ENCODE measurements around the gene ROM1.
A peak's percentile ranks its signal among the peaks of the same experiment; 100 is the strongest.

The ROM1 gene

GRCh38 chr11:62588966-62589637 is 24.0 kb upstream of the ROM1 start:
- peak; percentile 13 for DNase-seq

DNA sequence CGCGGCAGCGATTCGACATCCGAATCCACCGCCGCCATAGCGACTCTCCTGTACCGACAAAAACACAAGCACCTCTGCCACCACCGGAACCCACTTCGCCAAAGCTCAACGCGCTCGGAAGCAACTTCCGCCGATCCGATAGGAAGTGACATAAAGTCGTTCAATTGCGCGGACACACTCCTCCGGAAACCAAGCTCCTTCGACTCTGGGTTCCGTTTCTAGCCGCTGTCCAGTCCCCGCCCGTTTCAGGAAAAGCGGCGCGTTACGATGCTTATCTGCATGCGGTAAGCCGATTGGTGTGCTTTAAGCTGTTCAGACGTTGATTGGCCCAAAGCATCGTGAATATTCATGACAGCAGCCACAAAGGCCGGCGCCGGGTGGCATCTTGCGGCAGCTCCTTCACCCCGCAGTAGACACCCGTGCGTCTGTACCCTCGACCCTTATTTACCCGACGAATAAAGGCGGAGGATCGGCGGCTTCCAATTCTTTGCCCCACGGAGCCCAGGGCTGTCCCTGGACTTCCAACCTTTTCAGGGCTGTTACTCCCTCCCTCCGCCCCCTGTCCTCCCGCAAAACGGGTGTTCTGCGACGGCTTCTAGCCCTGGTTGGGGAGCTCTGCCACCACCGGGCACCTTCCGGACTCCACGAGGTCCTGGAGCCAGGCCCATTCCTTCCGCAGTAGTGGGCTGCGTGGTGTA is 21.5 kb upstream of the ROM1 start, which contains the start of gene TUT1:
Gene TUT1 (minus strand): TSS at position 76 of the 698 bp plus-strand sequence. CDS start 38 bp downstream, at position 38.
- DNase-seq, result peak; percentile 100

DNA sequence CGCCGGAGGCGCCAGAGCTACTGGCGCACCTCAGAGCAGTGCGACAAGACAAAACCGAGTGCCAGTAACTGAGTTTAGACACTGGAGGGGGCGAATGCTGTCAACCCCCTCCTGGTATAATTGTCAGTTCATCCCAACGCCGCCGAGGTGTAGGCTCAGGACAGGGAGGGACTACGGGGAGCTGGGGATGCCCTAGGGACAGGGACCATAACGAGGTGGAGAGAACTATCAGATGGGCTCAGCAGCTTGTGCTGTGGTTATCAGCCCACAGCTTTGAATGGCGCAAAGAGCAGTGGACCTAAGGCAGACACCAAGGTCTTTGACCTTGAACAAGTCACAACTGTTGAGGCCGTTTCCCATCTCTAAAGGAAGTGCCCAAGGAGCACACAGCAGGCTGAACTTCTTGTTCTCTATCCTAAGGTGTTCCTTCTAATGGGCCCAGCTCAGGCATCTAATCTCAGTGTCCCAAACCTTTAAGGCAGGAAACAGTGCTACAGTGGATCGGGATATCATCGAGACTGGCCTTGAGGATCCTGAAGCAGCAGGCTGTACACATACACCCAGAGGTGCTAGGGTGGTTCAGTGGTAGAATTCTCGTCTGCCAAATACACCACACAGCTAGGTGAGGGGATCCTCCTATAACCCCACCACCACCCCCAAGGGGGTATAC is 20.8 kb upstream of the ROM1 start:
- no peak for DNase-seq

DNA sequence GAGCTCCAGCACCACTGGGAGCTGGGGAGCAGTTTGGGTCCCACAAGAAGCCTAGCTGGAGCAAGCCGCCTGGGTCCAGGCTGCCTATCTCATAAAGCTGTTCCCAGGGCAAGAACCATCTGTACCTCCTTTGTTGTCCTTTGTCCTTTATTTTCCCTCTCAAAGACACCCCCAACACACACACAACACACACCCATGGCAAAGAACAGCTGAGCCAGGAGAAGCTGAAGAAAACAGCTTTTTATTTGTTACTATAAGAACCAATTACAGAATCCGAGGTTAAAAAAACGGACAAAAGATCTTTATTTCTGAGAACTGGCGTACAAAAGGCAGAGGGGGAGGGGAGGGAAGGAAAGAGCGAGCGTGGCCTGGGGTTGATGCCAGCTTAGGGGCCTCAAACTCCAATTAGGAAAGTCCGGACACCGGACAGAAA is 20.1 kb upstream of the ROM1 start:
- DNase-seq, result no peak

DNA sequence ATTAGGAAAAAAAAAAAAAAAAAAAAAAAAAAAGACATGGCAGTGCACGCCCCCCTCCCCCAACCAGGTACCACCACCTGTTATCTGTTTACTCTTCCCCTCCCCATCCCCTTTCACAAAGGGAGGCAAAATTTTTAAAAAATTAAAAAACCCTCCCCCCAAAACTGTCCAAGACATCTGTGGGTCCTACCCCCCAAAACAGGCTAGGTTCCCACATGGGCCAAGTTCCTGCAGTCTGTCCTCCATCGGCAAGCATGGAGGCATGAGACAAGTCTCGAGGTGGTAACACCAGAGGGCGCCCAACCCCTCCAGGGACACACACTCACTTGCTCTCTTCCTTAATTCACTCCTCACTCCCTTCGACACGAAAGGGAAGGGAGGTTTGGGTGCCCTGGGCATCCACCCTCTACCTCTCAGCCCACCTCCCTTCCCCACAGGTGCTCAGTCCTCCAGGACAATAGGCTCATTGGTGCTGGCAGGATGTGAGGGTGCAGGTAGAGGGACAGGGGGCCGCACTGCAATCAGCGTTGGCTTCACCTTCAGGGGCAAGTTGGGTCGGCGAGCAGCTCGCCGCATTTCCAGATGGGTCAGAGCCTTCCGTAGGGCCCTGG is 19.5 kb upstream of the ROM1 start:
- peak; percentile 85 for DNase-seq

GRCh38 chr11:62595124-62595523 is 17.9 kb upstream of the ROM1 start:
- DNase-seq, result no peak

- DNase-seq, result peak; percentile 99
Observed at GRCh38 chr11:62599069-62599696, 13.9 kb upstream of the ROM1 start.

DNA sequence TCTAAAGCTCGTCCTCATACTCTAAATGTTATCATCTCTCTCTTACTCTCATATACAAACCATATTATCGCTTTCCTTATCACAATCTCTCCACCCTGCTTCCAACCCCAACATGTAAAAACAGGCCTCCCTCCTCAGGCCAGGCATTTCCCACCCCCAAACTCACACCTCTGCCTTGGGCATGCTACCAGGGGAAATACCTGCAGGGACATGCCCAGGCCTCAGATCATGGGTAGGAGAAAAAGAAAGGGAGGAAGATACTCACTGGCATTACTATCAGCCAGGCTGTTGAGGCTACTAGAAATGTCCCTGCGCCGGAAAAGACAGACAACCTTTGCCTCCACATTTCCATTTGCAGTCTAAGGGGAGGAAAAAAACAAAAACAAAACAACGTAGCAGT is 13.2 kb upstream of the ROM1 start:
- no peak for DNase-seq

GRCh38 chr11:62600367-62601121 is 12.5 kb upstream of the ROM1 start:
- no peak for DNase-seq

DNA sequence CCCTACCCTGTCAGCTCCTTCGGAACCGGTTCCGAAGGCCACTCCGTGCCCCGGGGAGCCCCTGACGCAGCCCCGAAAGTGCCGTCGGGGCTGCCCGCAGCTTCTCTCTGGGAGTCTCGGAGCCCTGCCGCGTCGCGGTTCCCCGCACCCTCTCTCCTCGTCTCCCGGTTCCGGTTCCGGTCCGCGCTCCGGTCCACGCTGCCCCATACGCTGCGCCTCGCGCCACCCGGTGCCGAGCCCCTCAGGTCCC is 12.0 kb upstream of the ROM1 start:
- DNase-seq, result peak; percentile 9

GRCh38 chr11:62601372-62602140 is 11.5 kb upstream of the ROM1 start, which contains the start of gene MTA2:
Gene MTA2 (minus strand): TSS chr11:62601865. CDS start chr11:62601450, 415 bp downstream.
- DNase-seq, result peak; percentile 98

DNA sequence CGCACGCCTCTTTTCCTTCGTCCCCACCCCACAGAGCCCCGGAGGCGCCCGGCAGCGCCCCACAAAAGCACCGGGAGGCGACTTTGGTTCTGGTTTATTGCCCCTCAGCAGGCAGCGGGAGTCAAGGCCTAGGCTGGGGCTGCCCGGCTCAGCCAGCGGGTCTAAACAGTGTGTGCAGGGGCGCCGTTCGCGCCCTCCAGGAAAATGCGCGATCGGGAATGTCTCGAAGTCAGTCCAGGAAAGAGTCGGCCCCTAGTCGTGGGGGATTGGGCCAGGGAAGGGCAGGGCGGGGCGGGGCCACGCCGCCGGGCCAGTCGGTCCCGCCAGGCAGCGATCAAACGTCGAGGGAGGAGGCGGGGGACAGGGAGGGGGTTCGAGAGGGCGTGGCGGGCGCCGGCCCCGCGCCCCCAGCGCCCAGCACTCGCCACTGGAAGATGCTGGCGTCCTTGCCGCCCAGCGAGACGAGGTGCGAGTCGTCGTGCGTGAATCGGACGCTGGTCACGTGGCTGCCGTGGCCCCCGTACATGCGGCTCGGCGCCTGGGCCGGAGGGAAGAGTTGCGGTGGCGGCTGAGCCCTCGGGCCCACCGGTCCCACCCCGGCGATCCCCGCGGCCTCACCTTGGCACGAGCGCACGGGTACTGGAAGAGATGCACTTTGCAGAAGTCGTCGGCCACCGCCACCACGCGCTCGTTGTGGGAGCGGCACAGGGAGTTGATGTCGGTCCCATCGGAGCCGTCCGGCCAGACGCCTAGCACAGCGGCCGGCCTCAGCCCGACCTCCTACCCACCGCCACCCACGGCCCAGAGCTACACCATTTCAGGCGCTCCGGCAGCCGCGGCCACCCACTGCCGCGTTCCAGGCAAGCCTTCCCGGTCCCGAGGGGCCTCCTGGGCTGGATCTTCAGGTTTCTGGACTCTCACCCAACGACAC is 10.7 kb upstream of the ROM1 start:
- peak; percentile 46 for DNase-seq

DNA sequence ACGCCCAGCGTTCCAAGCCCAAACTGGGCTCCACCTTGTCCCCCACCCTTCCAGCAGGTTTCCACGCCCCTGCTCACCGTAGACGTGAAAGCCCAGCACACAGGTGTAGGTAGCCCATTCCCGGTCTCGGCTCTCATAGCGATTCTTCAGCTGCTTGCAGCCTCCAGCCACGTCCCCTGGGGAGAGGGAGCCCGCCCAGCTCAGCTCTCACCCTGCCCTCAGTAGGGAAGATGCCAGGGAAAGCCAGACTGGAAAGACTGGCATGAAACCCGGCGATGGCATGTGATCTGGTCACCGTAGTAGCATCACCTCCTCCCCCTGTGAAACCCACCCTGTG is 10.0 kb upstream of the ROM1 start:
- DNase-seq, result no peak

DNA sequence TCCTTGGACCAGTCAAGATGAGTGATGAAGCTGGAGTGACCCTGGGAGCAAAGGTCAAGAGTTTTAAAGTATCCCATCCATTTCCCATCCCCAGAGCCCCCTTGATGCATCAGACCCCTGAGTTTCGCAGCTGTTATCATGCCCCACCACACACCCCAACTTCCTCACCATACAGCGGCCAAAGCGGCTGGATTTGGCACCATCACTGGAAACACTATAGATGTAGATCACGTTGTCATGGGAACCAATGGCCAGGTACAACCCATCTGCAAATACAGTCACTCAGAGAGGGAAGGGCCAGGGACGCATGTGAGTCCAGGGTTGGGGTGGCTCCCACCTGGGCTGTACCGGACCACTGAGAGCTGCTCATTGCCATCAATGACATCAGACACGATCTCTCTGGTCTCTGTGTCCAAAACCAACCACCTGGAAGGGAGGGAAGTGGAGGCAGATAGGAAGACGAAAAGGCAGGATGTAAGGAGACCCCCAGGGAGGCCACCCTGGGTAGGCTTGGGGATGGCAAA is 9.2 kb upstream of the ROM1 start:
- no peak for DNase-seq

- no peak for DNase-seq
Observed at GRCh38 chr11:62604460-62605120, 8.5 kb upstream of the ROM1 start.

DNA sequence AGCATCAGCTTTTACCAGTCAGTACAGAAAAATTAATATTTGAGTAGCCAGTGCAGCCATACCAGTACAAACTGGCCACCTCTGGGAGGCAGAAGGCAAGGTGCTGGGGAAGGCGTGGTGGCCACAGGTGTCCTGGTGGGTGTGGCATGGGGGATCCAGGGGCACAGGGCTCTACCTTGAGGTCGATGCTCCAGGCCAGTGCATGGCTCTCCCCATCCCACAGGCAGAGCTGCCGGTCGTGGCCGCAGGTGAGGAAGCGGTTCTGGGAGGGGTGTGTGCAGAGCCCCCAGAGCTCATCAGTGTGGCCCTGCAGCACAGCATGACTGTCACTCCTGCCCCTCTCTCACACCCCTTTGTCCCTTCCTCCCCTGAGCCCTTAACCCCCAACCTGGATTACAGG is 7.6 kb upstream of the ROM1 start:
- DNase-seq, result no peak

DNA sequence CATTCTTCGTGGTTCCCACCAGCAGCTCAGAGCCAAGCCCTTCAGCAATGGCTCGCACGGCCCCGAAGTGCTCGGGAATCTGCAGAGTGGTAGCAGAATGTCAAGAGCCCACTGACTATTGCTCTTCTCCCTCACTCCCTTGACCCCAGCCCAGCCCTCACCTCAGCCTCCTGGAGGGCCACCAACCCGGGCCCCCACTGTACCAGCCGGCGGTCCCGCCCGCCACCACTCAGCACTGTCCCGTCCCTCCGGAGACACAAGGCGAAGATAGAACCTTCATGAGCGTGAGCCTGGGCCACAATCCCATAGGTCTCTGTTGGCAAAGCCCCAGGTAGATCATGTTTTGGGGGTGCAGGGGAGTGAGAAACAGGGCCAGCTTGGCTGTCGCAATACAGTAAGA is 7.2 kb upstream of the ROM1 start:
- no peak for DNase-seq

DNA sequence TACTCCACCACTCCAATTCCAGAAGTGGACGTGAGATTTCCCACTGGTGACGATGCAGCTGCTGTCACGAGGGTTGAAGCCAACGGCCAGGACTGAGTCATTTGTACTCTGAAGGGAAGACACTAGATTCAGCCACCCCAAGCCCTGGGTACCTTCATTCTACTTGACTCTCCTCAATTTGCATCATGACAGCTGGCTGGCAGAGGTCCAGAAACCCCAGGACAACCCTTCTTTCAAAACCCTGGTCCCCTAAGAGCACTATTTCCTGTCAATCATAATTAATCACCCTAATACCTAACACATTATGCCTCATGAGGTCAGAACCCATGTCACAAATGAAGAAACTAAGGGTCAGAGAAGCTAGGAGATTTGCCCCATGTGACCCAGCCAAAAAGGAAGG is 5.3 kb upstream of the ROM1 start:
- peak; percentile 75 for DNase-seq

- DNase-seq, result no peak
Observed at GRCh38 chr11:62608776-62609175, 4.3 kb upstream of the ROM1 start.

DNA sequence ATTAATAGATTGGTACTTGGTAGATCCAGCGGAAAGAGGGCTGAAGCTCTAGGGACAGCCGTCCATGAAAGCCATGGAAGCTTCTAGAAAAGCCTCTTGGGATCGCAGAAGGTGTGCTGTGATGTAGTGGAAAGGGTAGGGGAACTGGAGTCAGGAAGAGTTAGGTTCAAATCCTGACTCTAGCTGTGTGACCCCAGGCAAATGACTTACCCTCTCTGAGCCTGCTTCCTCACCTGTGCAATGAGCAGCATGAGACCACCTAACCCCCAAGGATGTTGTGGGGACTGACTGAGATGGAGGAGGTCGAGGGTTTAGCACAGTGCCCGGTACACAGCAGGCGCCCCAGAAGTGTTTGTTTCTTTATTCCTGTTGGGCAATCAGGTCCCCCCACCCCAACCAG is 2.7 kb upstream of the ROM1 start:
- DNase-seq, result no peak
